Smooth muscle cell (in vitro differentiated cells): ENCODE results near the gene PCDHB10. TPM values are rescaled to one million over a fixed set of nuclear protein-coding genes. Genes with fewer than 3 reads are reported as not detected.
"Not testable (repeated sequence)": the region's sequence is repeated elsewhere in the genome, so short reads cannot be mapped to it uniquely, and the experiment has no call there.

ENCODE experiments used
- DNase-seq: peaks from one replicate; lab custom pipeline; 2025; ENCODE audit not compliant: unreplicated experiment; lab: John Stamatoyannopoulos, UW
- H2AFZ ChIP-seq: fragments of 200-600 bp; sonication (generic); 2 replicates; pipeline ENCODE4 v1.6.0; 2016; ENCODE audit warnings: antibody characterized with exemption, low read depth, mild to moderate bottlenecking
- H3F3A ChIP-seq: fragments of 200-600 bp; sonication (generic); 2 replicates; pipeline ENCODE4 v1.6.0; 2017; ENCODE audit warnings: antibody characterized with exemption, low read depth
- H3K27ac ChIP-seq: fragments of 200-600 bp; sonication (generic); 2 replicates; pipeline ENCODE4 v1.5.1; 2016; ENCODE audit warnings: low read depth, mild to moderate bottlenecking
- H3K27me3 ChIP-seq: fragments of 200-600 bp; sonication (generic); 2 replicates; pipeline ENCODE4 v1.6.1; 2016; ENCODE audit warnings: low read depth, mild to moderate bottlenecking
- H3K36me3 ChIP-seq: fragments of 200-600 bp; sonication (generic); 2 replicates; pipeline ENCODE4 v1.5.1; 2016; ENCODE audit warnings: low read depth
- H3K4me1 ChIP-seq: fragments of 200-600 bp; sonication (generic); 2 replicates; pipeline ENCODE4 v1.5.1; 2016; ENCODE audit warnings: low read depth
- H3K4me2 ChIP-seq: fragments of 200-600 bp; sonication (generic); 2 replicates; pipeline ENCODE4 v1.6.0; 2016; ENCODE audit warnings: mild to moderate bottlenecking
- H3K4me3 ChIP-seq: fragments of 200-600 bp; sonication (generic); 2 replicates; pipeline ENCODE4 v1.5.1; 2016; ENCODE audit warnings: mild to moderate bottlenecking
- H3K79me2 ChIP-seq: fragments of 200-600 bp; sonication (generic); 2 replicates; pipeline ENCODE4 v1.6.0; 2016; ENCODE audit warnings: low read depth, mild to moderate bottlenecking
- H3K9ac ChIP-seq: fragments of 200-600 bp; sonication (generic); 2 replicates; pipeline ENCODE4 v1.6.0; 2016; ENCODE audit warnings: low read depth
- H3K9me3 ChIP-seq: fragments of 200-600 bp; sonication (generic); replicated peaks from 2 replicates; pipeline ENCODE4 v1.5.1; 2016; ENCODE audit warnings: low read depth
- H4K20me1 ChIP-seq: fragments of 200-600 bp; sonication (generic); 2 replicates; pipeline ENCODE4 v1.6.0; 2016; ENCODE audit warnings: low read depth
- CTCF ChIP-seq: fragments of 200-600 bp; sonication (generic); IDR thresholded peaks from 2 replicates; pipeline ENCODE4 v1.5.1; 2017; ENCODE audit warnings: borderline replicate concordance, mild to moderate bottlenecking, antibody characterized with exemption; ENCODE audit not compliant: insufficient read depth, poor library complexity, severe bottlenecking
- WGBS: methylation state at CpG from one replicate; pipeline ENCODE4 v1.1.7; 2016; ENCODE audit warnings: low lambda C conversion rate; 5-methylcytosine and 5-hydroxymethylcytosine counted together
- polyA plus RNA-seq: library from polyadenylated mRNA; unstranded; fragments of >200 nt; fragmentation: Nextera tagmentation; extraction: Ambion mirVana; gene quantifications from 2 replicates; pipeline ENCODE4 v1.2.1, GENCODE V29; 2016
- total RNA-seq: library from RNA; depleted of rRNA; stranded (reverse); fragments of >200 nt; gene quantifications from 2 replicates; pipeline ENCODE4 v1.2.3, GENCODE V29; 2014

Gene PCDHB10
- total and polyA plus RNA-seq, 2 experiments from 2014 or later: 3.3 to 6.4 TPM

GRCh38 chr5:141194332-141194731 is 2.2 kb downstream of the PCDHB10 start:
- H3K9ac ChIP-seq, H3K36me3 ChIP-seq, H3F3A ChIP-seq, H2AFZ ChIP-seq, H3K27ac ChIP-seq, H3K4me3 ChIP-seq, DNase-seq, H3K4me1 ChIP-seq, H3K4me2 ChIP-seq, H4K20me1 ChIP-seq, H3K9me3 ChIP-seq, H3K27me3 ChIP-seq, H3K79me2 ChIP-seq: not testable (repeated sequence)
- 98% methylated on average over 14 of the region's 37 CpGs for WGBS

- peaks cover 5% of the 10 kb centered on the region for H3K27me3 ChIP-seq
- no peak overlapping the region for H3K4me3 ChIP-seq
- no peaks in the 10 kb centered on the region for H4K20me1 ChIP-seq
- H3F3A ChIP-seq: no peaks in the 10 kb centered on the region
- peaks cover 6% of the 10 kb centered on the region for H3K9me3 ChIP-seq
- H3K4me1 ChIP-seq: no peaks in the 10 kb centered on the region
- H3K4me2 ChIP-seq: no peak overlapping the region
- WGBS: 84% methylated on average over 3 of the region's 3 CpGs
- no peak for DNase-seq
- H3K36me3 ChIP-seq: no peaks in the 10 kb centered on the region
- no peak overlapping the region for H2AFZ ChIP-seq
- H3K9ac ChIP-seq: no peak overlapping the region
- no peaks in the 10 kb centered on the region for H3K79me2 ChIP-seq
- TF ChIP-seq CTCF: no peak
- H3K27ac ChIP-seq: no peak overlapping the region
Measured at GRCh38 chr5:141196363-141196762, 4.2 kb downstream of the PCDHB10 start.

GRCh38 chr5:141199359-141200235 is 7.4 kb downstream of the PCDHB10 start, which contains the start of gene PCDHB11:
Gene PCDHB11 (plus strand): TSS chr5:141199627. CDS start chr5:141199775, 148 bp downstream.
- Histone ChIP-seq H3K4me3 (no peak within 1 kb of the TSS), H3F3A (no peaks in the 10 kb centered on the region), H3K27ac (no peak within 1 kb of the TSS), H3K36me3 (no peaks in the 10 kb centered on the region), H3K9ac (no peak within 1 kb of the TSS), H4K20me1 (no peaks in the 10 kb centered on the region), H3K27me3 (peaks cover 5% of the 10 kb centered on the region), H3K9me3 (peaks cover 6% of the 10 kb centered on the region), H3K79me2 (no peaks in the 10 kb centered on the region), H2AFZ (no peak within 1 kb of the TSS), H3K4me1 (no peaks in the 10 kb centered on the region), H3K4me2 (no peak within 1 kb of the TSS)
- WGBS: 67% methylated on average over 21 of the region's 21 CpGs
- TF ChIP-seq CTCF: no peak
- DNase-seq: no peak

- not testable (repeated sequence) for H4K20me1 ChIP-seq, H3K4me3 ChIP-seq, H3K36me3 ChIP-seq, H3F3A ChIP-seq, H3K9me3 ChIP-seq, H3K79me2 ChIP-seq, H3K27ac ChIP-seq, DNase-seq, H3K4me1 ChIP-seq, H3K27me3 ChIP-seq, H3K4me2 ChIP-seq, H2AFZ ChIP-seq, H3K9ac ChIP-seq
- WGBS: 78% methylated on average over 30 of the region's 38 CpGs
Measured at GRCh38 chr5:141201126-141201525, 9.0 kb downstream of the PCDHB10 start.

- not testable (repeated sequence) for H3K4me2 ChIP-seq
- 60% methylated on average over 33 of the region's 35 CpGs for WGBS
Measured at GRCh38 chr5:141201646-141202045, 9.5 kb downstream of the PCDHB10 start.

More at GRCh38 chr5:141201646-141202045, 9.5 kb downstream of the PCDHB10 start:
- not testable (repeated sequence) for H3K4me1 ChIP-seq, H3K27me3 ChIP-seq, H3F3A ChIP-seq, H3K4me3 ChIP-seq, H3K9ac ChIP-seq, H3K9me3 ChIP-seq, H4K20me1 ChIP-seq, DNase-seq, H3K79me2 ChIP-seq, H3K36me3 ChIP-seq, H3K27ac ChIP-seq, H2AFZ ChIP-seq
